HepG2 (cell line): ENCODE measurements around the gene DHX30. TPM values are rescaled to one million over a fixed set of nuclear protein-coding genes. Genes with fewer than 3 reads are reported as not detected.

Experiments
- AHR ChIP-seq: IDR thresholded peaks from 2 replicates; pipeline ENCODE4 v1.6.1; 2018; ENCODE audit warnings: missing genetic modification reagents, missing compliant biosample characterization
- ATM ChIP-seq: fragments of 450-650 bp; IDR thresholded peaks from 2 replicates; pipeline ENCODE4 v1.7.1; 2017; ENCODE audit warnings: mild to moderate bottlenecking, borderline replicate concordance
- HHEX ChIP-seq: IDR thresholded peaks from 2 replicates; pipeline ENCODE4 v1.6.1; 2016; ENCODE audit warnings: control low read depth
- HIC2 ChIP-seq: sonication (generic); formaldehyde crosslinking; IDR thresholded peaks from 2 replicates; pipeline ENCODE4 v1.9.0; 2022; ENCODE audit warnings: low read depth, missing genetic modification reagents
- KDM2A ChIP-seq: sonication (generic); formaldehyde crosslinking; IDR thresholded peaks from 2 replicates; pipeline ENCODE4 v1.4.0; 2020; ENCODE audit warnings: low read depth, missing genetic modification reagents, borderline replicate concordance
- NCOA2 ChIP-seq: sonication (generic); formaldehyde crosslinking; IDR thresholded peaks from 2 replicates; pipeline ENCODE4 v1.8.0; 2022; ENCODE audit warnings: inconsistent platforms
- SNAPC4 ChIP-seq: sonication (generic); formaldehyde crosslinking; IDR thresholded peaks from 2 replicates; pipeline ENCODE4 v1.4.0; 2020; ENCODE audit warnings: mild to moderate bottlenecking, missing genetic modification reagents
- TERF1 ChIP-seq: sonication (generic); formaldehyde crosslinking; IDR thresholded peaks from 2 replicates; pipeline ENCODE4 v1.8.0; 2022; ENCODE audit warnings: mild to moderate bottlenecking, missing genetic modification reagents, moderate library complexity
- TFDP2 ChIP-seq: sonication (generic); formaldehyde crosslinking; IDR thresholded peaks from 2 replicates; pipeline ENCODE4 v1.4.0; 2020; ENCODE audit warnings: missing genetic modification reagents
- ZBTB43 ChIP-seq: sonication (generic); formaldehyde crosslinking; conservative IDR thresholded peaks from 2 replicates; pipeline ENCODE4 v1.4.0; 2020; ENCODE audit warnings: missing genetic modification reagents
- ZFY ChIP-seq: sonication (generic); formaldehyde crosslinking; IDR thresholded peaks from 2 replicates; pipeline ENCODE4 v1.4.0; 2020; ENCODE audit warnings: missing genetic modification reagents
- ZNF512 ChIP-seq: sonication (generic); formaldehyde crosslinking; IDR thresholded peaks from 2 replicates; pipeline ENCODE4 v1.4.0; 2020; ENCODE audit warnings: mild to moderate bottlenecking, missing genetic modification reagents
- ZNF746 ChIP-seq: sonication (generic); formaldehyde crosslinking; IDR thresholded peaks from 2 replicates; pipeline ENCODE4 v1.8.0; 2022; ENCODE audit warnings: mild to moderate bottlenecking, missing genetic modification reagents
- ZNF800 ChIP-seq: sonication (generic); formaldehyde crosslinking; IDR thresholded peaks from 2 replicates; pipeline ENCODE4 v1.4.0; 2020; ENCODE audit warnings: missing genetic modification reagents
- polyA plus RNA-seq, 8 experiments: library from polyadenylated mRNA; depleted of rRNA in 3 of 8; stranded (reverse) in 7 of 8; unstranded in 1 of 8; fragments of >200 nt; fragmentation: Illumina TruSeq in 4 of 8; extraction: Trizol in 4 of 8; gene quantifications; 2 replicates each; pipeline versions ENCODE4 v1.2.1 to v1.2.3, GENCODE V29; 2011 to 2016; ENCODE audit warnings: low read depth in 4 of 8, missing spikeins in 1 of 8, mixed read lengths in 1 of 8; ENCODE audit not compliant: insufficient read depth in 1 of 8
- total RNA-seq, 5 experiments: library from RNA; depleted of rRNA; stranded (reverse); fragments of >200 nt; fragmentation: Illumina TruSeq; extraction: Trizol; gene quantifications; 2 replicates each; pipeline ENCODE4 v1.2.3, GENCODE V29; 2016; ENCODE audit warnings: low read depth in 1 of 5

DHX30 gene
- total and polyA plus RNA-seq, 2 of the 13 experiments (the other 11 are each of a cell fraction or from before 2014, with no cell fraction given): 30.6 to 59.4 TPM

GRCh38 chr3:47802734-47803479, at the start of gene DHX30 (continued):
- peak; percentile 100 for TF ChIP-seq ZFY (CRISPR knock-in tag)
- no peak for TF ChIP-seq TERF1
- TF ChIP-seq ZNF800 (CRISPR knock-in tag): no peak
- TF ChIP-seq ATM: no peak
- no peak for TF ChIP-seq HHEX (CRISPR knock-in tag)
- no peak for TF ChIP-seq AHR (CRISPR knock-in tag)
- no peak for TF ChIP-seq SNAPC4
- peak; percentile 27 for TF ChIP-seq ZBTB43 (CRISPR knock-in tag)
- no peak for TF ChIP-seq ZNF512 (CRISPR knock-in tag)
- TF ChIP-seq NCOA2 (CRISPR knock-in tag): no peak; the same call in 1 of the 2 replicates
- TF ChIP-seq ZNF746 (CRISPR knock-in tag): 0 out of 2 replicates have a peak, but pooled peaks have one; percentile 54
- peak; percentile 37; the same call in 1 of the 2 replicates for TF ChIP-seq KDM2A (CRISPR knock-in tag)
- TF ChIP-seq TFDP2 (CRISPR knock-in tag): peak; percentile 38
- no peak for TF ChIP-seq HIC2
